ENCODE measurements around the gene ATG16L2.
A peak's percentile ranks its signal among the peaks of the same experiment; 100 is the strongest.

DNA sequence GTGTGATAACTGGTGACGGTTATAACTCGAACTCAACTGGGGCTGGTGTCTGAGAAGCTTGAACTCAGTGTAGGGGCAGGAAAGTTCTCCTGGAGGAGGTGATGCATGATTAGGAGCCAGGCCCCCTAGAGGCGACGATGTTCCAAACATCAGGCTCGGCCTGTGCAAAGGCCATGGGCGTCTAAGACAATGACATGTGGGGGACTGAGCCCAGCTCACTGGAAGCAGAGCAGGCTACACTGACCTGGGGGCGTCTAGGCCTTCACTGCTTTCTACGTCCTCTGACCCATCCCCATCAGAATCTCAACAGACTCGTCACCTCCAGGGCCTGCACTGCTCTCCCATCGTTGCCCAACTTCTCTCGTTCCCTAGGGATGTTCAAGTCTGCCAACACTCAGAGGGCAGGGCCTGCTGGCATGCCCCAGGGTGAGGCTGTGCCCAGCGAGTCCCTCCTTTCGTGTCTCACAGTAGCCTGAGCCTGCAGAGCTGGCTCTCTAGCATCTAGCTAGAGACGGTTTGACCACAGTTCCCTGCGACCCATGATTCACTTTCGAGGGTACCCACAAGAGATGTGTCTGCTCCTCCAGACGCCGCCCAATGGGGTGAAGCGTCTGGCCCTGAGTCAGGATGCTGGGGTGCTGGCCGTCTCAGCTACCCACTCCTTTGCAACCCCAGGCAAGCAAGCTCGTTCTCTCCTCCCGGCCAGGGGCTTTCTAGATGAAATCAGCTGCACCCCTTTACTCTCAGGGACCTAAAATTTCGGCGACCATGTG is 1.1 kb upstream of the ATG16L2 start:
- TF ChIP-seq EZH2 (IDR thresholded peaks at IDR 0.05; ENCODE audit: low read length, missing control alignments), result no peak
- TF ChIP-seq, protein P1, sequence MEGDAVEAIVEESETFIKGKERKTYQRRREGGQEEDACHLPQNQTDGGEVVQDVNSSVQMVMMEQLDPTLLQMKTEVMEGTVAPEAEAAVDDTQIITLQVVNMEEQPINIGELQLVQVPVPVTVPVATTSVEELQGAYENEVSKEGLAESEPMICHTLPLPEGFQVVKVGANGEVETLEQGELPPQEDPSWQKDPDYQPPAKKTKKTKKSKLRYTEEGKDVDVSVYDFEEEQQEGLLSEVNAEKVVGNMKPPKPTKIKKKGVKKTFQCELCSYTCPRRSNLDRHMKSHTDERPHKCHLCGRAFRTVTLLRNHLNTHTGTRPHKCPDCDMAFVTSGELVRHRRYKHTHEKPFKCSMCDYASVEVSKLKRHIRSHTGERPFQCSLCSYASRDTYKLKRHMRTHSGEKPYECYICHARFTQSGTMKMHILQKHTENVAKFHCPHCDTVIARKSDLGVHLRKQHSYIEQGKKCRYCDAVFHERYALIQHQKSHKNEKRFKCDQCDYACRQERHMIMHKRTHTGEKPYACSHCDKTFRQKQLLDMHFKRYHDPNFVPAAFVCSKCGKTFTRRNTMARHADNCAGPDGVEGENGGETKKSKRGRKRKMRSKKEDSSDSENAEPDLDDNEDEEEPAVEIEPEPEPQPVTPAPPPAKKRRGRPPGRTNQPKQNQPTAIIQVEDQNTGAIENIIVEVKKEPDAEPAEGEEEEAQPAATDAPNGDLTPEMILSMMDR (conservative IDR thresholded peaks at IDR 0.05 in 1 of 2, IDR thresholded peaks at IDR 0.05 in 1 of 2; ENCODE audit: low read depth in 1 of 2, low read length in 2 of 2), result peak; percentile 66 to 76

Data from fibroblast of lung (primary cell).